Amygdala (tissue), 56 donors: ENCODE data around the gene SCYGR8.
"Not testable (repeated sequence)": the region's sequence is repeated elsewhere in the genome, so short reads cannot be mapped to it uniquely, and the experiment has no call there.

Experiments
- DNase-seq, 56 donors: peaks; one replicate each; lab custom pipeline; 2025; lab: John Stamatoyannopoulos, UW

The SCYGR8 gene, protein sequence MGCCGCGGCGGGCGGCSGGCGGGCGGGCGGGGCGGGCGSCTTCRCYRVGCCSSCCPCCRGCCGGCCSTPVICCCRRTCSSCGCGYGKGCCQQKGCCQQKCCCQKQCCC

DNA sequence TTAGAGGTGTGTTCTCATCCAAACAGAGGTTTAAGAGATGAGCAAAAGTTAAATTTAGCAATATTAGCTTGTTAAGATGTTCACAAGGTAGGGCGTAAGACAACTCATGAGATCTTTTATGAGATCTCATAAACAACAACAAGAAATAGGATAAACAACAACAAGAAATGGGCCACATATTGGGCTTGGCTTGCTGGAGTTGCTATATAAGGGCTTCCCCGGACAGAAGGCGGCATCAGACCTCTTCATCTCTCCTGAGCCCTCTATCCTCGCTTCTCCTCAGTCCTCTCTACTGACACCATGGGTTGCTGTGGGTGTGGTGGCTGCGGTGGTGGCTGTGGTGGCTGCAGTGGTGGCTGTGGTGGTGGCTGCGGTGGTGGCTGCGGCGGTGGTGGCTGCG is at the start of gene SCYGR8:
Gene SCYGR8 (plus strand): TSS at position 301 of the 400 bp plus-strand sequence. CDS start 0 bp downstream, at position 301.
- DNase-seq = no peak

- DNase-seq = no peak
These were observed 48.6 kb upstream of the SCYGR8 start for GRCh38 chr2:227696990-227697679.

DNA sequence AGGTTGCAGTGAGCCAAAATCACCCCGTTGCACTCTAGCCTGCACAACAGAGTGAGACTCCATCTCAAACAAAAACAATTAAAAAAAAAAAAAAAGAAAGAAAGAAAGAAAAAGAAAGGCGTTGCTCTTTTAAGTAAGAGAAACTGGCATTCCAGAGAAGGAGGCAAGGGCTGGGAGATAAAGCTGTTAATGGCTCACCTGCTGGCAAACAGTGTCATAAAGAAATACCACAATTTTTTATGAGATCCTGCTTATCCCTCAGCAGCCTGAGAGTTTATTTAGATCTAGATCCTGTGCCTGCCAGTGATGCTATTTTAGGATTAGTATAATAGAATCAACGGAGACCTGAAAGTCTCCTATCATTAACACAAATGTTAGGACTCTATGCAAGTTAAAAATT is 44.1 kb upstream of the SCYGR8 start:
- no peak for DNase-seq

DNA sequence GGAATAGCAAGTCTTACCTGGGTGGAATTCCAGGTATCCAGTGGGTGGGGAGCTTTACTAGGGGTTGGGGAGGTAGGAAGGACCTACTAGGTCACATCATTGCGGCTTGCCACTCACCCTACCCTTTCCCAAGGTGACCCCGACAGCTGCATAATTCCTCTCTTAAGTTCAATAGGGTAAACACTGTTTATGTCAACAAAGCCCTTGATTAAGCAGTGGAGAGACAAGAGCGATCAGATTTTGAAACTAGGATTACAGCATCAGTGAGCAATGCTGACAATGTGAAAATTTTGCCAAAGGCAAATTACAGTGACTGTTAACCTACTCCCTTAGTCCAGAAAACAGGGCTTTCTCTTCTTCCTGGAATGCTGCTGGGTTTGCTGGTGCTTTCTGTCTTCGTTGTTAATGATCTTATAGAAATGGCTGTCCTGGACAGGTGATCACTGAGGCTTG is 42.4 kb upstream of the SCYGR8 start:
- no peak for DNase-seq

DNA sequence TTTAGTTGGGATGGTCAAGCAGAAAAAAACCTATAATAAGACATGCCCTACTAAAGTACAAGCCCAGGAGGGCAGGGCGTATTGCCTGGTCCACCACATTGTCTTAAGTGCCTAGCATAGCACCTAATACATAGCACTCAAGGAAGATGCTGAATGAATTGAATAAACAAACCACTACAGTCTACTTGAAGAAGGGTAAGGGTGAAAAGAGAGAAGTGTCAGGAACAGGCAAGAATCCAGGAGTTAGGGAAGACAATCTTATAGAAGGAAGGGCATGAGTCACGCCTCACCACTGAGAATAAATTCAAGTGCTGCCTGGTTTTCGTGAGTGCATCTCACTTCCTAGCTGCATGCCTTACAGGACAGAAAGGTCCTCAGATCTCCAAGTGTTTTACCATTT is 41.7 kb upstream of the SCYGR8 start:
- DNase-seq = no peak

DNA sequence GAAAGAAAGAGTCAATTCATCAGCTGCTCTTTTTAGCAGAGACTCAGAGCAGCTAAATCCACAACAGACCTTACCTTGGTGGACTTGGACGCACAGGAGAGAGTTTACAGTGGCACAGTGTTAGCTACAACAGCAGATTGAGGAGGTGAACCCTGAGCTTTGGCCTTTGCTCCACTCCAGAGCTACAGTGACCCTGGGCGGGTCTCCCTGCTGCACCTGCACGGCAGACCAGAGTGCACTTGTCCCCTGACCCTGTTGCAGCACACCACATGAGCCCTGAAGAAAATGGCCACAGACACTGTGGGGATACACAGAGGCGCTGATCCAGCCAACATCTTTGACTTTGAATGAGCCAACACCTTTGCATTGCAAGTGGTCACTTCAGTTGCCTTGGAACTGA is 38.8 kb upstream of the SCYGR8 start:
- DNase-seq = no peak

GRCh38 chr2:227707390-227707789 is 38.3 kb upstream of the SCYGR8 start:
- DNase-seq = no peak

GRCh38 chr2:227710986-227711385 is 34.7 kb upstream of the SCYGR8 start:
- no peak for DNase-seq

GRCh38 chr2:227713291-227713690 is 32.4 kb upstream of the SCYGR8 start:
- no peak for DNase-seq

DNA sequence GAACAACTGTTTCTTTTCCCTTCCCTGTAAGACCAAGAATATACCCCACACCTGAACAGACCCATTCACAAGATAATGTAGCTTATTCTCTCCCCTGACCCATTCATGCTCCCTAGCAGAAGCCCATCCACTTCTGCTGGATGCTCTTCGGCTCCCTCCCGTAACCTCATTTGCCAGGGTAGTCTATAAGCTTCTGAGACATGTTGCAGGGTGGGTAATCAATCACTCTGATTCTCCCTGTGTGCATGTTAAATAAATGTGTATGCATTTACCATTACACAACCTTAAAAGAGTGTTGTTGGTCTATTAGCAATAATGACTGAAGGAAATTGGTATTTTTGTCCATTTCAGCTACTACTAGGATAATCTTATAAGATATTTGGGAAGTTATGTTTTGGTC is 29.2 kb upstream of the SCYGR8 start:
- no peak for DNase-seq

- DNase-seq = peak; percentile 9 to 87 (median 65)
These were observed 27.8 kb upstream of the SCYGR8 start, which contains the start of gene SLC19A3 for GRCh38 chr2:227717687-227718567. Gene SLC19A3 (minus strand): TSS chr2:227718028. CDS start chr2:227702318, 15,710 bp downstream.

DNA sequence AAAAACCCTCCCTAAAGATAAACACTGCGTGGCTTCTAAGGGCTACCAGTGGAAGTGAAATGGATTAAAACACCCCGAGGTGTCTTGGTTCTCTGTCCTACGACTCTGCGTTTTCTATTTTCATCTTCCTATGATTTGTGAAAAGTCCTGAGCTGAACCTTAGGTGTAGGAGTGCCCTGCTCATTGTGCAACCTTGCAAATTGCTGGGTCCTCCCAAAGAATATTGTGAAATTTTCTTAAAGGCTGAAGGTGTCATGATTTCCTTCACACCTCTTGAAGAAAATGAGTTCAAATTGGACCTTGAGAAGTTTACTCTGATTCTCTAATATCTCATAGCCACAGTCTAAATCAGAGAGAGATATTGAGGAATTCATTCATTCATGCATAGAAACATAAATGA is 26.1 kb upstream of the SCYGR8 start:
- no peak for DNase-seq

DNA sequence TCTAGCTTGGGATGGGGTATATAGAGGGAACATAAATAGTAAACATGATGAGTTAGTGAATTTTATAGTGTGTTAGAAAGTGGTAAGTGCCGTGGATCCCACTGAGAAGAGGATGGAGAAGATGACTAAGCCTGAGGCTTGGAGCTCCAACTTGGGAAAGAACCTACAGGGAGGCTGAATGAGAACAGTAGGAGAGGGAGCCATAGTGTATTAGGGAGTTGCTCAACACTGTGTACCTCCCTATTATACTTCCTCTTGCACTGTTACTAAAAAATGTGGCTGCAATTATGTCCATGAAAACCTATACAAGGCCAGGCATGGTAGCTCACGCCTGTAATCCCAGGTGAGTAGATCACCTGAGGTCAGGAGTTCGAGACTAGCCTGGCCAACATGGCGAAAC is 25.0 kb upstream of the SCYGR8 start:
- no peak for DNase-seq

GRCh38 chr2:227722821-227723220 is 22.9 kb upstream of the SCYGR8 start:
- DNase-seq = not testable (repeated sequence)

DNA sequence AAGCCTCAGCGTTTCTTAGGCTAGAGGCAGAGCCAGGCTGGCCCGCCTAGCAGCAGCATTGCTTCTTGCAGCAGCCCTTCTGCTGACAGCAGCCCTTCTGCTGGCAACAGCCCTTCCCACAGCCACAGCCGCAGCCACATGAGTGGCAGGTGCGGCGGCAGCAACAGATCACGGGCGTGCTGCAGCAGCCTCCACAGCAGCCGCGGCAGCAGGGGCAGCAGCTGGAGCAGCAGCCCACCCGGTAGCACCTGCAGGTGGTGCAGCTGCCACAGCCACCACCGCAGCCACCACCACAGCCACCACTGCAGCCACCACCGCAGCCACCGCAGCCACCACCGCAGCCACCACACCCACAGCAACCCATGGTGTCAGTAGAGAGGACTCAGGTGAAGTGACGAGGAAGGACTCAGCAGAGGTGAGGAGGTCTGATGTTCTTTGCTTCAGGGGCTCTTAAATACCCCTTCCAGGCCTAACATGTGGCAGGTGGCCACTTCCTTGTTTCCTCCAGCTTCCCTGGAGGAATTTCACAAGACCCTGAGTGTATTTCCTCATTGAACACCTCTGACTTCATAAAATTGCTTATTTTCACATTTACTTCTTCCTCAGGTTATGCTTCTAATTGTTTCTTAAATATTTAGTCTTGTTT is 21.2 kb upstream of the SCYGR8 start, which contains the start of gene SCYGR6:
Gene SCYGR6 (minus strand): TSS at position 364 of the 646 bp plus-strand sequence. CDS start 0 bp downstream, at position 364.
- no peak for DNase-seq

GRCh38 chr2:227728035-227728434 is 17.7 kb upstream of the SCYGR8 start, which contains the start of gene SCYGR7:
Gene SCYGR7 (plus strand): TSS chr2:227728335. CDS start chr2:227728335, 0 bp downstream.
- no peak for DNase-seq

GRCh38 chr2:227739351-227739750 is 6.3 kb upstream of the SCYGR8 start:
- no peak for DNase-seq

- not testable (repeated sequence) for DNase-seq
These were observed 5.0 kb upstream of the SCYGR8 start for GRCh38 chr2:227740705-227741104.

GRCh38 chr2:227748079-227748478 is 2.4 kb downstream of the SCYGR8 start:
- DNase-seq = no peak

DNA sequence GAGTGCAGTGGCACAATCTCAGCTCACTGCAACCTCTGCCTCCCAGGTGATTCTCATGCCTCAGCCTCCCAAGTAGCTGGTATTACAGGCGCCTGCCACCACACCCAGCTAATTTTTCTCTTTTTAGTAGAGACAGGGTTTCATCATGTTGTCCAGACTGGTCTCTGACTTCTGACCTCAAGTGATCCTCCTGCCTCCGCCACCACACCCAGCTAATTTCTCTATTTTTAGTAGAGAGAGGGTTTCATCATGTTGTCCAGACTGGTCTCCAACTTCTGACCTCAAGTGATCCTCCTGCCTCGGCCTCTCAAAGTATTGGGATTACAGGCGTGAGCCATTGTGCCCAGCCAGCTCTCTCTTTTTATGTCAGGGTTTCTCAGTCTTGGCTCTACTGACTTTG is 10.6 kb downstream of the SCYGR8 start:
- DNase-seq = not testable (repeated sequence)
